Gastroesophageal sphincter (tissue), 4 donors: ENCODE measurements around the gene HLA-DMB. TPM values are rescaled to one million over a fixed set of nuclear protein-coding genes. Genes with fewer than 3 reads are reported as not detected.

Experiments
- ATAC-seq: fragments of 150-250 bp; one replicate; pipeline ENCODE4 v1.9.1; 2016; ENCODE audit warnings: mild to moderate bottlenecking, moderate library complexity
- H3K27ac ChIP-seq, 4 donors: fragments of 200-600 bp; sonication (generic) in 3 of 4; 1 replicate in 3 of 4; 2 replicates in 1 of 4; pipeline ENCODE4 v1.5.1; 2016 to 2019
- H3K27me3 ChIP-seq: fragments of 200-600 bp; sonication (generic); one replicate; pipeline ENCODE4 v1.5.1; 2019
- H3K36me3 ChIP-seq, 2 donors: fragments of 200-600 bp; sonication (generic); one replicate each; pipeline ENCODE4 v1.5.1; 2019; ENCODE audit warnings: control low read depth in 1 of 2
- H3K4me1 ChIP-seq, 3 donors: fragments of 200-600 bp; sonication (generic); 1 replicate in 2 of 3; 2 replicates in 1 of 3; pipeline ENCODE4 v1.5.1; 2016 to 2019; ENCODE audit warnings: control low read depth in 2 of 3
- H3K4me3 ChIP-seq, 2 donors: fragments of 200-600 bp; sonication (generic); one replicate each; pipeline ENCODE4 v1.5.1; 2019; ENCODE audit warnings: mild to moderate bottlenecking in 1 of 2, moderate library complexity in 1 of 2
- H3K9me3 ChIP-seq, 3 donors: fragments of 200-600 bp; sonication (generic); one replicate each; pipeline ENCODE4 v1.5.1; 2017 to 2019; ENCODE audit warnings: control low read depth in 2 of 3
- EP300 ChIP-seq: sonication (generic); formaldehyde crosslinking; IDR thresholded peaks from one replicate; pipeline ENCODE4 v1.6.1; 2017; ENCODE audit warnings: antibody characterized with exemption, mild to moderate bottlenecking
- POLR2A ChIP-seq, 2 donors: fragments of 450-650 bp; IDR thresholded peaks; one replicate each; pipeline ENCODE4 v1.6.1; 2017; ENCODE audit warnings: antibody characterized with exemption in 2 of 2, mild to moderate bottlenecking in 2 of 2, moderate library complexity in 1 of 2
- POLR2AphosphoS5 ChIP-seq: sonication (generic); formaldehyde crosslinking; IDR thresholded peaks from one replicate; pipeline ENCODE4 v1.6.1; 2017; ENCODE audit warnings: antibody characterized with exemption
- WGBS, 2 donors: methylation state at CpG; one replicate each; pipeline ENCODE4 v1.1.5; 2018; ENCODE audit warnings: low coverage in 1 of 2; 5-methylcytosine and 5-hydroxymethylcytosine counted together
- total RNA-seq, 4 donors: library from RNA; depleted of rRNA; stranded (reverse); fragments of >200 nt; gene quantifications; one replicate each; pipeline ENCODE4 v1.1.0, GENCODE V29; 2016
- TF ChIP-seq, protein P1 (sequence below), 4 experiments: fragments of 200-600 bp in 2 of 4; fragments of 450-650 bp in 2 of 4; sonication (generic) in 1 of 4; IDR thresholded peaks; one replicate each; pipeline ENCODE4 v1.5.1; 2017 to 2019; ENCODE audit warnings: antibody characterized with exemption in 4 of 4, mild to moderate bottlenecking in 2 of 4, moderate library complexity in 2 of 4

HLA-DMB gene
- total RNA-seq, 4 donors from 2014 or later: 7.3 to 26.0 (median 11.6) TPM

DNA sequence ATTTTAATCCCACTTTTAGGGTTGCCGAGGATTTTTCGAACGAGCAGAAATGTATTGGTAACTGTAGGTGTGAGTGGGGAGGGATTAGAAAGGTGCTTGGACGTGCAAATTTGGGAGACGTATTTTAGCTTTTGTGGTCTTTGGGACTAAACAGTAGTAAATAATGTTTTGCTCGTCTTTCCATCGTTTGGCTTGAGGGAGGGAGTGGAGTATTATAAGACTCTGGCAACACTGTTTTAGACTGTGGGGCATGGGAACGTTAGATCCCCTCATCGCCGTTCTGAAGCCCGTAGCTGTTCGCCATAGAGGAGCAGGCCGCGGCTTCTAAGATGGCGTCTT, 30.4 kb upstream of the HLA-DMB start:
- no peak for ATAC-seq
- H3K27me3 ChIP-seq: no peaks in the 10 kb centered on the region
- H3K4me3 ChIP-seq: peak overlapping the region; percentile 66 to 91
- TF ChIP-seq EP300: no peak
- H3K4me1 ChIP-seq: peaks cover 2 to 42% (median 13%) of the 10 kb centered on the region in 3 donors
- peak overlapping the region; percentile 94 to 100 (median 98) for H3K27ac ChIP-seq
- H3K36me3 ChIP-seq: peaks cover 0 to 33% of the 10 kb centered on the region in 2 donors
- H3K9me3 ChIP-seq: no peaks in the 10 kb centered on the region
- WGBS, 2 donors: 0 to 1% methylated on average over 7 to 12 of the region's 15 CpGs

DNA sequence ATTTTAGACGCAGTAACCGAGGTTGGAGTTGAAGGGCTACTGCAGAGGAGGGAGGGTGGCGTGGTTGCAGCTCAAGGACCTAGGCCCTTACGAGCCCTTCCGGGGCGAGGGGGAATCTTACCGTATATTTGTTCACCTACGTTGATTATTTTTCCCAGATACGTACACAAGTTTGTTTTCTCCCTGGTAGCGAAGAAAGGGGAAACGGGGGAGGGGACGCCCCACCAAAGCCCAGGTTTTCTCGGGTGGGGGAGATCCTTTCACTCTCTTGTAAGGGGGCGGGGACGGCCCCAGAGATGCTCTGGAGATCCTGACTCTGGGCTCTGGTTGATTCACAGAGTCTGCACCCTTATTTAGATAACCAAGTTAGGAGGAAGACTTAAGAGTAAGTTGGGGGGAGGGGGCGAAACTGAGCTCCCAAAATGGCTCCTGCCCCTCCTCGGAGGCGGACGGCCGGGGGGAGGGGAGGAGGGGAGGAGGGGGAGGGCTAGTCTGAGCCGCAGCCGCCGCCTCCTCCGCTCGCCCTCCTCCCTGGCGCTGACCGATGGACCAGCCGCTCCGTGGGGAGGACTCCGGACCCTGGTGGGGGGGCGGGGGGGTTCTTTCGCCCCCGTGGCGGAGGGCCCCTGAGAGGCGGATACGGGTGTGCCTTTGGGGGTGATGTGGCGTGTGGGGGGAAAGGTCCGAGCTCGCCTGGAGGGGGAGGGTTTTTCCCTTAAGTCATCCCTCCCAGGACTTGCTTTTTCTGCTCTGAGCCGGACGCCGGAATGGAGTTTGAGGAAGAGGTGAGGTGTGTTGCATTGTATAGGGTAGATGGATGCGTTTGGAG, 29.8 kb upstream of the HLA-DMB start:
- TF ChIP-seq, protein P1, sequence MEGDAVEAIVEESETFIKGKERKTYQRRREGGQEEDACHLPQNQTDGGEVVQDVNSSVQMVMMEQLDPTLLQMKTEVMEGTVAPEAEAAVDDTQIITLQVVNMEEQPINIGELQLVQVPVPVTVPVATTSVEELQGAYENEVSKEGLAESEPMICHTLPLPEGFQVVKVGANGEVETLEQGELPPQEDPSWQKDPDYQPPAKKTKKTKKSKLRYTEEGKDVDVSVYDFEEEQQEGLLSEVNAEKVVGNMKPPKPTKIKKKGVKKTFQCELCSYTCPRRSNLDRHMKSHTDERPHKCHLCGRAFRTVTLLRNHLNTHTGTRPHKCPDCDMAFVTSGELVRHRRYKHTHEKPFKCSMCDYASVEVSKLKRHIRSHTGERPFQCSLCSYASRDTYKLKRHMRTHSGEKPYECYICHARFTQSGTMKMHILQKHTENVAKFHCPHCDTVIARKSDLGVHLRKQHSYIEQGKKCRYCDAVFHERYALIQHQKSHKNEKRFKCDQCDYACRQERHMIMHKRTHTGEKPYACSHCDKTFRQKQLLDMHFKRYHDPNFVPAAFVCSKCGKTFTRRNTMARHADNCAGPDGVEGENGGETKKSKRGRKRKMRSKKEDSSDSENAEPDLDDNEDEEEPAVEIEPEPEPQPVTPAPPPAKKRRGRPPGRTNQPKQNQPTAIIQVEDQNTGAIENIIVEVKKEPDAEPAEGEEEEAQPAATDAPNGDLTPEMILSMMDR (IDR thresholded peaks at IDR 0.05): no peak
- TF ChIP-seq POLR2A (IDR thresholded peaks at IDR 0.05): peak in 1 of 2 donors; percentile 44
- peak; percentile 61 for TF ChIP-seq POLR2AphosphoS5
- no peak for TF ChIP-seq EP300
- ATAC-seq: peak; percentile 21
- Histone ChIP-seq H3K4me1 (peaks cover 2 to 42% (median 12%) of the 10 kb centered on the region in 3 donors), H3K9me3 (no peaks in the 10 kb centered on the region), H3K27ac (peak overlapping the region; percentile 94 to 100 (median 98)), H3K4me3 (peak overlapping the region; percentile 66 to 91), H3K36me3 (peaks cover 0 to 27% of the 10 kb centered on the region in 2 donors), H3K27me3 (no peaks in the 10 kb centered on the region)
- 0% methylated on average over 16 of the region's 43 CpGs; no CpG with 5 or more reads in 1 of the 2 donors for WGBS, 2 donors

DNA sequence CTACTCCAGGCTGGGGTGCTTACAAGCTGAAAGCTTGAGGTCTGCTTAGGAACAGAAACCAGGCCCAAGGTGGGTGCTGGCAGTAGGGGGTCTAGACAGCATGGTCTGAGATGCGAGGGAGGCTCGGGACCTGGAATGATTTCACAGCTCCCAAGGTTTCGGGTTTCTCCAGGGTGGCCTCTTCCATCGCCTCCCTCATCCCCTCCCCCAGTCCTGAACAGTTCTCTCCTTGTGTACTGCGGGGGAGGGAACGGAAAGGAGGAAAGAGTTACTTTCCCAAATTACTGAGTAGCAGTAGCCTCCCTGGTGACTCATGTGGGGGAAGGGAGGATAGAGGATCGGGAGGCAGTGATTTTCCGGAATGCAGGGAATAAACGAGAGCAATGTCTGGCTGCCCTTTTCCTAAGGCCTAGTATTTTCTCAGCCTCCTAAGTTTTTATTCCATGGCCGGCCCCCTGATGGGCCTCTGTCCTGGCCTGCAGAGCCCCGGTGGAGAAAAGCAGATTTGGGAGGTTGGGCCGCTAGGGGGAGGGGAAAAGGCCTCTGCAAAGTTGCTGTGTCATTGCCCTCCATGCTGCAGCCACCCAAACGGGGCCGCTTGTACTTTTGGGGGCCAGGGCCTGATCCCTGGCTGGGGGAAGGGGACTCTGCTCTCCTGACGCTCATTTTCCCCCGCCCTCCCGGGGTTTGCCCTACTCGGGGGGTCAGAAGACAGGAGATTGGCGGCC, 29.0 kb upstream of the HLA-DMB start:
- 0% methylated on average over 3 to 9 of the region's 19 CpGs for WGBS, 2 donors
- H3K4me3 ChIP-seq: peak overlapping the region; percentile 66 to 91
- peak overlapping the region; percentile 94 to 100 (median 98) for H3K27ac ChIP-seq
- H3K27me3 ChIP-seq: no peaks in the 10 kb centered on the region
- peak; percentile 10 for ATAC-seq
- TF ChIP-seq, protein P1 (IDR thresholded peaks at IDR 0.05): peak in 3 of 4 experiments; percentile 54 to 77 (median 69)
- no peak for TF ChIP-seq EP300
- peak in 1 of 2 donors; percentile 20 for TF ChIP-seq POLR2A (IDR thresholded peaks at IDR 0.05)
- TF ChIP-seq POLR2AphosphoS5: peak; percentile 86
- H3K9me3 ChIP-seq: no peaks in the 10 kb centered on the region
- peaks cover 2 to 35% (median 6%) of the 10 kb centered on the region in 3 donors for H3K4me1 ChIP-seq
- peaks cover 0 to 19% of the 10 kb centered on the region in 2 donors for H3K36me3 ChIP-seq

DNA sequence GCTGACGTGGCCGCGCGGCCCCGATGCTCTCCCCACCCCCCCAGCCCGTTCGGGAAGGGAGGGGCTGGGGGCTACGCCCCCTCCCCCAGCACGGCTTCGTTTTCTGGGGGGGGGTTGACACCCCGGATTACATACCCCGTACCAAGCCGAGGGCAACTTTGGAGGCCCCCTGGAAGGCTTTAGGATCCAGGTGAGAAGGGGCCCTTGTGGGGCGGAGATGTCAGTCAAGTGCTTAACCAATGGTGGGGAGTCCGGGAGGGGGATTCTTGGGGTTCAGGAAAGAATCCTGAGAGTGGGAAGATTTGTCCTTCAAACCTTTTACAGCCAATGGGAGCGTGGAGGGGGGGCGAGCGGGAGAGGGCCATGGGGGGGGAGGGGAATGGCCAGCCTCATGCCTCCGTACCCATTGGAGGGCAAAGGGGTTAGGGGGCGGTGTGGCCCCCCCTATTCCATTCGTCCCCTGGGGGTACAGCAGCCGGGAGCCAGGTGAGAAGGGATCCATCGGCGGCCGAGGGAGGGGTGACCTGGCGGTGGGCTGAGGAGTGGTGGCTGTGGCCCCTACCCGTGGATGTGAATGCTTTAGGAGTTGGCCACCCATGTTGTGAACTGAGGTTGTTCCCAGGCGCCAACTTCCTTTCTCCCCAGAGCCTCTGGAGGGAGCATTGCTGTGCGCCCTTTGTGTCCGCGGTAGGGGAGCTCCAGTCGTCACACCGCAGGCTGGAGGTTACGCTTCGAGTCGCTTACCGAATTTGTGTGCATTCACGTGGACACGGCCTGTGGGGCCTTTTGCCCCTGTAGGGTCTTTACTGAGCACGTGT, 28.2 kb upstream of the HLA-DMB start:
- Histone ChIP-seq H3K4me3 (peak overlapping the region; percentile 66 to 91), H3K4me1 (peaks cover 2 to 27% (median 4%) of the 10 kb centered on the region in 3 donors), H3K27me3 (no peaks in the 10 kb centered on the region), H3K36me3 (peaks cover 0 to 12% of the 10 kb centered on the region in 2 donors), H3K9me3 (no peaks in the 10 kb centered on the region), H3K27ac (peak overlapping the region; percentile 94 to 100 (median 98))
- WGBS, 2 donors: 0% methylated on average over 2 of the region's 40 CpGs; no CpG with 5 or more reads in 1 of the 2 donors
- peak; percentile 50 for ATAC-seq
- TF ChIP-seq POLR2A (IDR thresholded peaks at IDR 0.05) (peak in 1 of 2 donors; percentile 17), EP300 (no peak), POLR2AphosphoS5 (no peak)
- TF ChIP-seq, protein P1 (IDR thresholded peaks at IDR 0.05): peak in 1 of 4 experiments; percentile 8
